Measurements from ENCODE around the gene NTNG2. TPM values are rescaled to one million over a fixed set of nuclear protein-coding genes. Genes with fewer than 3 reads are reported as not detected.

The NTNG2 gene
- total RNA-seq, 1 donor from 2014 or later = 0.77 TPM

GRCh38 chr9:132146039-132146438, 15.8 kb upstream of the NTNG2 start:
- DNase-seq (ENCODE audit: low read depth in 2 of 2) = no peak

- no peak for DNase-seq (ENCODE audit: low read depth in 2 of 2)
Observed at GRCh38 chr9:132146575-132146974, 15.3 kb upstream of the NTNG2 start.

- no peak for DNase-seq (ENCODE audit: low read depth in 2 of 2)
Observed at GRCh38 chr9:132147331-132147730, 14.5 kb upstream of the NTNG2 start.

- no peak for DNase-seq (ENCODE audit: low read depth in 2 of 2)
Observed at GRCh38 chr9:132147839-132148238, 14.0 kb upstream of the NTNG2 start.

- no peak for DNase-seq (ENCODE audit: low read depth in 2 of 2)
Observed at GRCh38 chr9:132150256-132150655, 11.6 kb upstream of the NTNG2 start.

GRCh38 chr9:132151118-132151517, 10.7 kb upstream of the NTNG2 start:
- no peak for DNase-seq (ENCODE audit: low read depth in 2 of 2)

GRCh38 chr9:132152231-132152630, 9.6 kb upstream of the NTNG2 start:
- no peak for DNase-seq (ENCODE audit: low read depth in 2 of 2)

- no peak for DNase-seq (ENCODE audit: low read depth in 2 of 2)
Observed at GRCh38 chr9:132154863-132155567, 6.8 kb upstream of the NTNG2 start.

GRCh38 chr9:132155568-132155895, 6.3 kb upstream of the NTNG2 start:
- DNase-seq (ENCODE audit: low read depth in 2 of 2) = no peak

GRCh38 chr9:132156262-132156661, 5.6 kb upstream of the NTNG2 start:
- DNase-seq (ENCODE audit: low read depth in 2 of 2) = no peak

- no peak for DNase-seq (ENCODE audit: low read depth in 2 of 2)
Observed at GRCh38 chr9:132157347-132158116, 4.3 kb upstream of the NTNG2 start.

- DNase-seq (ENCODE audit: low read depth in 2 of 2) = peak; percentile 6 to 49
Observed at GRCh38 chr9:132160802-132161742, 786 bp upstream of the NTNG2 start.

- DNase-seq (ENCODE audit: low read depth in 2 of 2) = no peak
Observed at GRCh38 chr9:132162764-132163456, 1.1 kb downstream of the NTNG2 start.

- peak in 1 of 2 donors; percentile 30 for DNase-seq (ENCODE audit: low read depth in 2 of 2)
Observed at GRCh38 chr9:132163457-132163875, 1.6 kb downstream of the NTNG2 start.

- no peak for DNase-seq (ENCODE audit: low read depth in 2 of 2)
Observed at GRCh38 chr9:132163876-132164603, 2.2 kb downstream of the NTNG2 start.

GRCh38 chr9:132164604-132165362, 2.9 kb downstream of the NTNG2 start:
- peak in 1 of 2 donors; percentile 12 for DNase-seq (ENCODE audit: low read depth in 2 of 2)

GRCh38 chr9:132166599-132166998, 4.7 kb downstream of the NTNG2 start:
- DNase-seq (ENCODE audit: low read depth in 2 of 2) = no peak

GRCh38 chr9:132167192-132167591, 5.3 kb downstream of the NTNG2 start:
- no peak for DNase-seq (ENCODE audit: low read depth in 2 of 2)

- no peak for DNase-seq (ENCODE audit: low read depth in 2 of 2)
Observed at GRCh38 chr9:132168347-132168746, 6.5 kb downstream of the NTNG2 start.

- DNase-seq (ENCODE audit: low read depth in 2 of 2) = no peak
Observed at GRCh38 chr9:132168851-132169250, 7.0 kb downstream of the NTNG2 start.

All from dermis microvascular lymphatic vessel endothelial cell (primary cell).